SKM-1 treated with dmso at 0.1 percent for 144 hours (cell line): Measurements from ENCODE around the gene PTH2R.
"Not testable (repeated sequence)": the region's sequence is repeated elsewhere in the genome, so short reads cannot be mapped to it uniquely, and the experiment has no call there.

Experiments used
- DNase-seq: peaks from one replicate; lab custom pipeline; 2025; ENCODE audit not compliant: unreplicated experiment; lab: John Stamatoyannopoulos, UW

PTH2R gene, protein sequence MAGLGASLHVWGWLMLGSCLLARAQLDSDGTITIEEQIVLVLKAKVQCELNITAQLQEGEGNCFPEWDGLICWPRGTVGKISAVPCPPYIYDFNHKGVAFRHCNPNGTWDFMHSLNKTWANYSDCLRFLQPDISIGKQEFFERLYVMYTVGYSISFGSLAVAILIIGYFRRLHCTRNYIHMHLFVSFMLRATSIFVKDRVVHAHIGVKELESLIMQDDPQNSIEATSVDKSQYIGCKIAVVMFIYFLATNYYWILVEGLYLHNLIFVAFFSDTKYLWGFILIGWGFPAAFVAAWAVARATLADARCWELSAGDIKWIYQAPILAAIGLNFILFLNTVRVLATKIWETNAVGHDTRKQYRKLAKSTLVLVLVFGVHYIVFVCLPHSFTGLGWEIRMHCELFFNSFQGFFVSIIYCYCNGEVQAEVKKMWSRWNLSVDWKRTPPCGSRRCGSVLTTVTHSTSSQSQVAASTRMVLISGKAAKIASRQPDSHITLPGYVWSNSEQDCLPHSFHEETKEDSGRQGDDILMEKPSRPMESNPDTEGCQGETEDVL

GRCh38 chr2:208406474-208407451 lies at the start of gene PTH2R:
Gene PTH2R, plus strand, starts transcription at chr2:208406792. Its CDS starts 252 bp downstream, at chr2:208407044.
- no peak for DNase-seq

DNA sequence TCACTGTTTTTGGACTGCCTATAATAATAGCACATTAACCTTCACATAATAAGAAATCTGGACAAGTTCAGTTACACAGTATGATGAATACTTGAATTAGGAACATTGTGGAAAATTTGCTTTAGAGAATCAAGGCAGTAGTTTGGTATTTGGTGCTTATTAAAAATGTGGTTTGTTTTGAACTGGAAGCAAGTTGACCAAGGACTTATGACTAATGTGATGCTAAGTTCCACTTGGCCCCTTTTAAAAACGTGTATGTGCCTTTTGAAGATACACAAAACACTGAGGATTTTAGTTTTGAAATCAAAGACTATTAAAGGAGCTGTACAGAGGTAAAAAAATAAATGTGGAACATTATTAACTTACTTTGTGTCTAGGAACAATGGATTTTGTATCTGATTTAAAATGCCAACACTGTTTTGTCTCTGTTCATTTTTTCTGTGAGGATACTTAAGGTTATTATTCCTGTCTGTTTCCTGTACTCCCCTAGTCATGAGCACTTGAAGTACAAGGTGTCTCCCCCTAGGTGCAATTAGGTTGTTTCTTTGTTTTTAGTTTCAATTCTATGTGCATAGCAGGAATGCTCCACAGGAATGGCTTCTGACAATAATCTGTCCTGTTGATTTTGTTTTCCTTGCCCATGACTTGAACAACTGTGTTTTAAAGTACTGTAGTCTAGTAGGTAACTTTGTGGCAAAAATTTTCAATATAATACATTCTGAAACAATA lies 49.6 kb upstream of the PTH2R start:
- DNase-seq, result no peak

DNA sequence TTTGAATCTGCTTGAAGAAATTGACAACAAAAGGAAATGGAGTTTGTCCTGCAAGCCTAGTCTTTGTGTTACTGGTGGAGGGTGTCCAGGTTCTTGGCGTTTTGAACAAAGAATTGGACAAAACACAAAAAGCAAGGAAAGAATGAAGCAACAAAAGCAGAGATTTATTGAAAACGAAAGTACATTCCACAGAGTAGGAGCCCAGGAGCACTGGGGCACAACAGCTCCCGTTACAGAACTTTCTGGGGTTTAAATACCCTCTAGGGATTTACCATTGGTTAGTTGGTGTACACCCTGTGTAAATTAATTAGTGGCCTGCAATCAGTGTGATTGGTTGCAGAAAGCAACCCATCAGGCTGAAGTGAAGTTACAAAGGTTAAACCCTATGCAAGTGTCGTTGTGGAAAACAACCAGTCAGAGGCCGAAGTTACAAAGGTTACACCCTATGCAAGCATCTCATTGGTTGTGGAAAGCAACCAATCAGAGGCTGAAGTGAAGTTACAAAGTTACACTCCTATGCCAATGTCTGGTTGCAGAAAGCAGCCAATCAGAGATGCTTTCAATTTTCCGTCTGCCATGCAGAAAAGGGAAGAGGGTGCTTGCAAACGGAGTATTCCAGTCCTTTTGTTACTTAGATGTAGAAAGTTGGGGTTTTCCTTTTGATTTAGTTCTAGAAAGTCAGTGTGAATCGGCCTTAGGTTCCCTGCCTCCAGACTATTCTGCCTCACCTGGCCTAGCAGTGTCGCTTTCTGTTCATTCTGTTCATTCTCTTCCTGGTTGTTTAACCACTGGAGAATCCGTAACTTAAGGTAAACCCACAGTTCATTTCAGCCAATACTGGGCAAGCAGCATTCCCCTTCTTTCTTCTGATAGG lies 47.6 kb upstream of the PTH2R start:
- no peak for DNase-seq

DNA sequence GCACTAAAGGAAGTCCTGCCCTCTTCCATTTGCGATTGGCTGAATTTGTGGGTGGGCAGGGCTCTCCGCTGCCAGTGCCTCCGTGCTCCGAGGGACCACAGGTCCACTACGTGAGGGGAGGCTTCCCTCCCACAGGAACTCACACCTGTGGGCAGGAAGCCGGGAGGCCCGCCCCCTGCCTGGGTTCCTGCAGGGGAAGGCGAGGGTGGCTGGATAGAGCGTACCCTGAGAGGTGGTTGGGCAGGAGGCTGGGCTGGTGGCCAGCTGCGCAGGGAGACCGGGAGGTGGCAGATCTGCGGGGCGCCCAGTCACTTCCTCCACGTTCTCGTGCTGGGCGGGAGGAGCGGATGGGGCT lies 47.0 kb upstream of the PTH2R start:
- DNase-seq, result no peak

DNA sequence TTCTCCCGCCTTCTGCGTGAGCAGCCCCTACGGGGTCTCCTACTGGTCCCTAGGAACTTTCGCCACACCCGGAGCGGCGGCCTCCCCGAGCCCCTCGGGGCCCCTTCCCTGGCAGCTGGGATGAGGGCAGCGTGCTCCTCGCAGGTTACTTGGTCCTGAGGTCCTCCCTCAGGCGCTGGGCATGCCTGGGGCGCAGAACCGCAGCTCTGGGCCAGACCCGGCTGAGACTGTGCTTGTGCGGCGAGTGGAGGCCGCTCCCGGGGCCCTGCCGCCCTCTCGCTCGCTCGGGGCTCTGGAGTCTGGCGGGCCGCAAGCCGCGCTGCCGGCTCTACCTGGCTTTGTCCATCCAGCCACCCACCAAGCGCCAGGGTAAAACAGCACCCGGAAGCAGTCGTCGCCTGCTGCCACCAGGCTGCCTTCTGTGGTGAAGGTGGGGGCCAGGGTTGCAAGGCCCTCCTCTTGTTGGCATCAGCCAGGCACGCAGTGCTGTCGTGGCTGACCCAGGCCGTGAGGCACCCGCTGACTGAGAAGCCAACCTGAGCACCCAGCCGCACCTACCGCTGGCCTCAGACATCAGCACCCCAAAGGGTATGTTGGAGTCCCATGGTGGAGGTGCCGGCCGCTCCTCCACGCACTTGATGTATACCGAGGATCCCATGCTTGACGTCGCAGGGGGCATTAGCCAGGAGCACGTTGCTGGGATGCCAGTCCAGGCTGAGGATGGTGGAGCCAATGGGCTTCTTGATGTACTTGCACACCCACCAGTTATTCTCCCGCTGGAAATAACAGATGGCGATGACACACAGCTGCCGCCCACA lies 46.1 kb upstream of the PTH2R start:
- no peak for DNase-seq

DNA sequence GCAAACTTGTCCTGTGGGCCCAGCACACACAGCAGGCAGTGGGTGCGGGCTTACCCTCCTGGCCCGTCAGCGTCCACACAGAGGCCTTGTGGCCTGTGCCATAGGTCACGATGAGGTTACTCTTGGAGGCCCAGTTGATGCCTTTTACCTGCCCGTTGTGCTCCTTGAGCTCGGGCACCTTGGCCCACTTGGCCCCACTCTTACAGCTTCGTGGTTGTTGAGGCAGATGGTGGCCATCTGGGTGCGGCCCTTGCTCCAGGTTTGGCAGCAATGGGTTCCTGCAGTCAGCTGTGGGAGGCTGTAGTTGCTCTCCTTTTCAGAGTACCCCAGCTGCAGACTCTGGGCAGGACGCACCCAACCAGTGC lies 45.5 kb upstream of the PTH2R start:
- no peak for DNase-seq

DNA sequence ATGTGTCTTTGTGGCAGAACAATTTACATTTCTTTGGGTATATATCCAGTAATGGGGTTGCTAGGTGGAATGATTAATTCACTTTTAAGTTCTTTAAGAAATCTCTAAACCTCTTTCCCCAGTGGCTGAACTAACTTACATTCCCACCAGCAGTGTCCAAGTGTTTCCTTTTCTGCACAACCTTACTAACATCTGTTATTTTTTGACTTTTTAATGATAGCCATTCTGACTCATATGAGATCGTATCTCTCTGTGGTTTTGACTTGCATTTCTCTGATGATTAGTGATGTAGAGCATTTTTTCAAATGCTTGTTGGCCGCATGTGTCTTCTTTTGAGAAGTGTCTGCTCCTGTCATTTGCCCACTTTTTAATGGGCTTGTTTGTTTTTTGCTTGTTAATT lies 43.1 kb upstream of the PTH2R start:
- DNase-seq, result no peak

GRCh38 chr2:208366215-208367127 lies 40.1 kb upstream of the PTH2R start:
- DNase-seq, result no peak

- no peak for DNase-seq
Measured at GRCh38 chr2:208369091-208369490, 37.5 kb upstream of the PTH2R start.

- DNase-seq, result no peak
Measured at GRCh38 chr2:208370881-208371633, 35.5 kb upstream of the PTH2R start.

GRCh38 chr2:208371634-208371935 lies 35.0 kb upstream of the PTH2R start:
- no peak for DNase-seq

GRCh38 chr2:208373460-208374089 lies 33.0 kb upstream of the PTH2R start:
- peak; percentile 33 for DNase-seq

DNA sequence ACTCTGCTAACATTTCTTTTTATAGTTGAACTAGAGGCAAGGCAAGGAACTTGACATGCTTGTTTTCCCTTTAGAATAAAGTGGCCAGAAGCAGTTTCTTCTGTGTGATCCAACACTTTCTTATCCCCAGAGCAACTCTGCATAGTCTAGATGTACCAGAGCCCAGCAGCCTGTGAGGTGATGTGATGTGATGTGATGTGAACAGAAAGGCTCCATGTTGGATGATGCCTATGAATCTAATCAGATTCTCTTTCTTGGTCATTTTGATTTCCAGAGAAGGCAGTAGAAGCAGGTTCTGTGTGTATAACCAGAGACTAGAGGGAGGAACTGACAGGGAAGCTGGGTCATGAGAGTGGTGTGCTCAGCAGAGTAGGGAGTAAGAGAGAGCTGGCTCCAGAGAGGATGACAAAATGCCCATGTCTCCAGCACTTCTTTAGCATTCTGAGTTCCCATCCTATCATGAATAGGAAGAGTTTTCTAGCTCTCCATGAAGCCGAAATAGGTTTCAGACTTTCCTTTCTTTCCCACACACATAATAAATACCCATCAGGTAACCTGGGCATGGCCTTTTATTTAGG lies 31.0 kb upstream of the PTH2R start:
- DNase-seq, result no peak

GRCh38 chr2:208377344-208377860 lies 29.2 kb upstream of the PTH2R start:
- not testable (repeated sequence) for DNase-seq

- DNase-seq, result no peak
Measured at GRCh38 chr2:208379192-208379591, 27.4 kb upstream of the PTH2R start.

DNA sequence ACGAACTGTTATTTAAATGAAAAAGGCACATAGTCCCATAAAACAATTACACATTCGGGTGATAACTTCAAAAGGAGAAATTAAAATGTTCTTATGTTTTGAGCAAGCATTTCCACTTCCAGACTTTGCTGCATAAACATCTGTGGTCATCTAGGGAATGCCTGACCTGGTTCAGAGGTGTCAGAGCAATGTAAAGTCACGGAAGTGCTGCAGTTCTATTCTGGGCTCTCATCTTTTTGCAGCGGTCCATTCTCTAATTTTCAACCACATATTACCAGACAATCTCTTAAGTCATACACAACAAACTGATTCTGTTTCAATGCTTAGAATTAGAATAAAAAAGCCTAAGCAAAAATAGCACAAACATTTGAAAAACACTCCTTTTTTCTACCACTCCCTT lies 22.0 kb upstream of the PTH2R start:
- no peak for DNase-seq

GRCh38 chr2:208386541-208386940 lies 20.1 kb upstream of the PTH2R start:
- DNase-seq, result no peak
